HT-29 (cell line): ENCODE results near the gene LRFN2. TPM values are rescaled to one million over a fixed set of nuclear protein-coding genes. Genes with fewer than 3 reads are reported as not detected.

Source experiments
- DNase-seq: peaks from one replicate; pipeline ENCODE4 v3.0.0-alpha.2; 2015; ENCODE audit warnings: low spot score
- total RNA-seq: library from RNA; depleted of rRNA; stranded (reverse); fragments of >200 nt; shearing (Covaris generic); gene quantifications from 2 replicates; pipeline ENCODE4 v1.2.3, GENCODE V29; 2014

The LRFN2 gene
- total RNA-seq, 1 experiment from 2014 or later, result not detected

DNA sequence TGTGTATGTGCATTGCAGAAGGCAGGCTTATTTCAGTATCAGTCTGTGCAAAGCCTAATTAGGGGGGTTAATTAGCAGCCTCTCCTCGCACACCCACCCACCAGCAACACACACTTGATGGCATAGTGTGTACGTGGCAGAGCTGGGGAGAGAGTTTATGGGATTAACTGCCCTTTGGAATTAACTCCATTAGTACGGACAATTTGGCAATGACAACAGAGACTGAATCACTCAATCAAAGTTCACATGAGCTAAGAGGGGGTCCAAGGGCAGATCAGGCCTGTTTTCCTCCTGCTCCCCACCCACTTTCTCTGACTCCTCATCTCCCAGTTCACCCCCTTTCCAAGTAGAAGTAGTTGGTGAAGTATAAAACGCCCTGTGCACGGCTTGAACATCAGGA is 69.5 kb downstream of the LRFN2 start:
- DNase-seq, result no peak

DNA sequence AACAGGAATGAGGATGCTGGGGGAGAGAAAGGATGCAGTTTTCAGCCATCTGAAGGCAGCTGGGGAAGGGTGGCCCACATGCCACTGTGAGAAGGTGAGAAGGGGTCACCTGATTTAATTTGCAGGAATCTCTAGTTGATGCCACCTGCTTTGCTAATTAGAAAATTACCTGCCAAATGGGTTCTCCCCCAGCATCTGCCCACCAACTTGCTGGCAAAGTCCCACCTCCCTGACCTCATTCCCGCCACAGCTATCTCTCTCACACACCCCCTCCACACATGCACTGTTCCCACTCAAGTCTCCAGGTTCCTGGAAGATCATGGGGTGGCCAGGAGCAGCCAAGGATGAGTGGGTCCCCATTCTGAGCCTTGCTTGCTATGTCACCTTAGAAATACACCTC is 70.7 kb downstream of the LRFN2 start:
- no peak for DNase-seq

DNA sequence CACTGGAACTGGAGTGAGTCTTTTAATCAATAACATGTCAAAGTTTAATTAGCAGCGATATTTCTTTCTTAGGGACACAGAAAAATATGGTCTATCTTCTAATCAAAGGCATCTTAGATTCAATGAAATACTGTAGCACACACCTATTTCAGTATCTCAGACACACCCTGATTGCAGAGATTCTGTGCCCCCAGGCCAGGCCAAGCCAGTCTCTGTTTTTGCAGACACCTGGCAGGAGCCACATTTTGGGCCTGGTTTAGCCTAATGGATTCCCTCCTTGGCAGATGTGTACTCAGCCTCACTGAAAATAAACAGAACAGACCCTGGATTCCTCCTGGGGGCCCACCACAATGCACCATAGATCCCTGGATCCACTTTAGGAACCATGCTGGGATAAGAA is 74.8 kb downstream of the LRFN2 start:
- DNase-seq, result no peak

DNA sequence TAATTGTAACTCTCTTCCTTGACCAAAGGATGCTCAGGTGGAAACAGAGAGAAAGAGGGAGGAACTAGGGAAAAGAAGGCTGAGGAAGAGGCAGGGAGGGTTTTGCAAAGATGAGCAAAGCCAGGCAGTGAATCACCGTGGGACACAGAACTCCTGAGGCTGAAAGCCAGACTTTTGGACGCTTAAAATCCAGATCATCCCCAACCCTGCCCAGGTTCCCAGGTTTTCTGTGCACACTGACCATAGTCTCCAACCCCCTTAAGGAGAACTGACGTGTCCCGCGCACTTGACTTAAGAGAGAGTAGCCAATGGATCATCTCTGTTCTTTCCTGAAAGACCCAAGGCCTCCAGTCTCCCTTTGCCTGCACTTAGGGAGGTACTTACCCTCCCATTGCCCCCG is 75.3 kb downstream of the LRFN2 start:
- no peak for DNase-seq

DNA sequence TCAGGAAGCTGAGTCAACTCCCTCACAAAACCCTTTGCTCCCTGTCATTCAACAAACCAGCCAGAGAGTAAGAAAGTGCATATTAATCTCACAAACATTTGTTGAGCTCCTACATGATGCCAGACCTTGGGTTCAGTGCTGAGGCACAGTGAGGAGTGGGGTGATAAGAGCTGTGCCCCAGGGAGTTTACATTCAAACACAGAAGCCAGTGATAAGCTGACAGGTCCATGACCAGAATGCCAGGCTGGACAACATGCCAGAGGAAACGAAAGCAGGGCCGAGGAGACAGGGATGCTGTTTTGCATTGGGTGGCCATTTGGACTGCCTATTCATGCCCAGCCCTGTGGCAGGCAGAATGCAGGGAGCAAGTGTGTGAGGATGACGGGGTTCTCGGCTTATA is 76.7 kb downstream of the LRFN2 start:
- no peak for DNase-seq

DNA sequence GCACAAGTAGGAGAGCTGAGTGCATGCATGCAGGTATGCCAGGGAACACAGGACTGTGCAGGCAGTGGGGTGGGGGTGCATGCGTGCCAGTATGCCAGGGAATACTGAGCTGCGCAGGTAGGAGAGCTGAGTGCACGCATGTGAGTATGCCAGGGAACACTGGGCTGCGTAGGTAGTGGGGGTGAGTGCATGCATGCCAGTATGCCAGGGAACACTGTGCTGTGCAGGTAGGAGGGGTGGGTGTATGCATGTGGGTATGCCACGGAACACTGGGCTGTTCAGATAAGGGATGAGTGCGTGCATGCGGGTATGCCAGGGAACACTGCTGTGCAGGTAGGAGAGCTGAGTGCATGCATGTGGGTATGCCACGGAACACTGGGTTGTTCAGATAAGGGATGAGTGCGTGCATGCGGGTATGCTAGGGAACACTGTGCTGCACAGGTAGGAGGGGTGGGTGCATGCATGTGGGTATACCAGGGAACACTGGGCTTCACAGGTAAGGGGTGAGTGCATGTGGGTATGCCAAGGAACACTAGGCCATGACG is 77.4 kb downstream of the LRFN2 start:
- no peak for DNase-seq

DNA sequence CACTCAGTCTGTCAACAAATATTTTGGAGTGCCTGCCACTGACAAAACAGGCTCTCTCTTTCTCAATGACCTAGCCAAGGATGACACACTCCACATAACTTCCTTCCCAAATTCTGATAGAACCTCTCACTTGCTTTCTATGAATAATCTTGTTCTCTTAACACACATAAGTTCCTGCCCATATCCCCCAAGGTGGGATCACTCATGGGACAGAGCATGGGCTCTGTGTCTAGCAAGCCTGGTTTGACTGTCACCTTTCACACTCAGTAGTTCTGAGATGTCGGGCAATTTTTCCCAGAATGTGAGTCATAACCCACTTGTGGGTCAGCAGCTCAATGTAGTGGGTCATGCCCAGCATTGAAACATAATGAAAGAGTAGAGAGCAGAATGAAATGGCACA is 78.1 kb downstream of the LRFN2 start:
- DNase-seq, result no peak

DNA sequence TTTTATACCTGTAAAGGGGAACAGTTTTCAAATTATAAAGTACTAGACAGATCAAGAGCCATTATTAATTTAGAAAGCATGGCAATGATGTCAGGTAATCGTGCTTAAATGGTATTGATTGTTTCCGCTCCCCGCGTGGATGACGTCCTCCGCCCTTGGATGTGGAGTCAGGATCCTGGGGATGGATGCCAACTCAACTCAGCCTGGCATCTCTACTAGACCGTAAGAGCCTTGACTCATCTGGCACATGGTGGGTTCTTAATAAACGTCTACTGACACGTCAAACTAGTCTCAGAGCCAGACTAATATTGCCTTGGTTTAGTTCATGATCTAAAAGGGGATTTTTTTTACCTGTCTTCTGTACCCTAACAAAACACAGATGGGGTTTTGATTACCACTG is 80.2 kb downstream of the LRFN2 start:
- no peak for DNase-seq

DNA sequence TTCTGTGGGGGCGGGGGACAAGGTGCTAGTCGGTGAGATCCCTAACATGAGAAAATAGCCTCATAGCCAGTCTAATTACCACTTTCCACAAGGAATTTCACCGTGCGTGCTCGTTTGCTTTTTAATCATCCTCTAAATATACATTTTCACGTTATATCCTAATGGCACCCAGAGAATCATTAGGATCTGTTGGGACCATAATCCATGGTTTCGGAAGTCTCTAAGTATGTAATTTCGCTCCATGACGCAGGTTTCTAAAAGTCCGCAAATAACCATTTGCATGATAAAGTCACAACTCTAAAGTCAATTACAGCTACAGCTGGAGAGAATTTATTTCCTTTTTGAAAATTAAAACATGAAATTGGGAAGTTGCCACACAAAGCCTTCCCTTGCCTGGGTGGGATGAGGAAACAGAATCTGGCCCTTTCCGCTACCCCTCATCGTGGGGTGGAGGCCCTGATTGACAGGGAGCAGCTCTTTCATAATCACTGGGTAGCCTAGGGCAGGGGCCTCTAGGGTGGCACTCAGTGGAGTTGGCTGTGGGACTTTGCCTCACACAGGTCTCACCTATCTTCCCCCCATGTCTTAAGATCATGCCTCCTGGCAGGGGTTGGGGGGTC is 81.9 kb downstream of the LRFN2 start:
- DNase-seq, result no peak

DNA sequence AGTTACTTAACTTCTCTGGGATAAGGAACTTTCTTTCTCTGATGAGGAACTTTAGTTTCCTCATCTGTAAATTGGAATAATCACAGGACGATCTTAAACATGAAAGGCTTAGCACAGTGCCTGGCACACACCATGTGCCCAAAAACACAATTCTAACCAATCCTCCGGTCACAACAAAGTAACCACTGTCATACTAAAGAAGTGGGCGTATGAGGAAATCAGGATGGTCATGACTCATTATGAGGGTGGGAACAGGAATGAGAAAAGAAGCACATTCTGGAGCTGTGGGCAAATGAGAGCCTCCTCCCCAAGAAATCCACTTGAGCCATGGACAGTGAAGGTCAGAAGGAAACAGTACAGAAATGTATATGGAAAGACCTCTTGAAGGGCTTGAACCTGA is 82.9 kb downstream of the LRFN2 start:
- peak; percentile 32 for DNase-seq

DNA sequence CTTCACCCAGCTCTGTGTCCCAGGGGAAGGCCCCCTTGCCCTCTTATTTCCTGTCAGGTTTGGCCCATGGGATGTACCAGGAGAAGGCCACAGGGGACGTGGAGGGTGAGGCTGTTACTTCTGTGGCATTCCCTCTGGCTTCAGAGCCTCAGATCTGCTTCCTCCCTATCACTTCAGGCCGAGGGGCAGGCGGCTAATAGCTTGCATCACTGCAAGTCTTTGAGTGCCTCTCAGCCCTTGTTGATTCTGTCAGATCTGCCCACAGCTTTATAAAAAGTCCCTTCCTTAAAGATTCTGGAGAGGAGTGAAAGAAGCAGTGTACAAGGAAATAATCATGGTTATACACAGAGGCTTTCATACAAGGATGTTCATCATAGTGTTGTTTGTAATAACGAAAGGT is 86.9 kb downstream of the LRFN2 start:
- no peak for DNase-seq

DNA sequence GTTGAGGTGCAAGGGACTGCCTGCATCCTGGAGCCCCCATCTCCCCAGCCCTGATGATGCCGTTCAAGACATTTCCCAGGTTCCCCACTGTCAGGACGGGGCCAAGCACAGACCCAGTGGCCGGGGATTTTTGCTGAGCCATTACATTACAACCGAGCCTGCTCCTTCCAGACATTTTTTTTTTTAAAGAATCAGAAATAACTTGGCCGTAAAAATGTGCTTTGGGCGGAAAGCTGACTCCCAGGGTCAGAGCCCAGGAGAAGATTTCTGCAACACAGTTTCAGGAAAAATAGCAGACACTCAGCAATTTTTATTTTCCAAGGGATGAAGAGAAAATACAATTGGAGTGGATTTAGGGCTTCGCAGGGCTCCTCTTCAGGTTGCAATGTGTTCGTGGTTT is 87.9 kb downstream of the LRFN2 start:
- no peak for DNase-seq

DNA sequence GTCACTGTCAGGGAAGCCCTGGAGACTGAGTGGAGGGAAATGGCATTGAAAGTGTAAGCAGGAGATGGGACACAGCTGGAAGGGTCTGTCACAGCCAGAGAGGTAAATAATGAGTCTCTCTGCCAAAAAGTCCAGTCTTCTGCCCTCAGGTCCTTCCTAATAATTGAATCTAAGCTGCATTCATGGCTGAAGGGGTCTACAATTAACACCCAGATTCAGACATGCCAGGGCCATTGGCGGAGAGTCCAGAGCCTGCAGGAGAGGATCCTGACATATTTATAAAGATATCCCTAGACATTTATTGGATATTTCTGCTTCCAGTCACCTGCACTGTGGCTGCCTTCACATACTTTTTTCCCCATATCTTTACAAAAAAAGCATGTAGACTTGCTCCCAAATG is 89.0 kb downstream of the LRFN2 start:
- DNase-seq, result no peak

DNA sequence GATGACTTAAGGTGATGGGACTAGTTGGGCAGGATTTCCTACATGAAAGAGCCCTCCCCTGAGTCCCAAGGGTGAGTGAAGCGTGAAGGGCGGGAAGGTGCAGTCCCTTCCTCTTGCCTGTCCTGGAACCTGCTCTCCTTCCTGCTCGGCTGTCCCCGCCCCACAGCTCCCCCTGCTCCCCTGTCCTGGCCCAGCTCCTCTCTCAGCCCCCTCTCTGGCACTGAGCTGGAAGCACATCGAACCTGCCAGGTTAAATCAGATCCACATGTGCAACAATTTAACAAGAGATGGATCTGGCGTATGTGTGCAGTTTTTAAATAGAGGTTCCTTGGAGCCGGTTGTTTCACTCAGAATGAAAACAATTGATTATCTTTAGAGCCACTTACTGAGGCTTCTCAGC is 95.0 kb downstream of the LRFN2 start:
- no peak for DNase-seq

DNA sequence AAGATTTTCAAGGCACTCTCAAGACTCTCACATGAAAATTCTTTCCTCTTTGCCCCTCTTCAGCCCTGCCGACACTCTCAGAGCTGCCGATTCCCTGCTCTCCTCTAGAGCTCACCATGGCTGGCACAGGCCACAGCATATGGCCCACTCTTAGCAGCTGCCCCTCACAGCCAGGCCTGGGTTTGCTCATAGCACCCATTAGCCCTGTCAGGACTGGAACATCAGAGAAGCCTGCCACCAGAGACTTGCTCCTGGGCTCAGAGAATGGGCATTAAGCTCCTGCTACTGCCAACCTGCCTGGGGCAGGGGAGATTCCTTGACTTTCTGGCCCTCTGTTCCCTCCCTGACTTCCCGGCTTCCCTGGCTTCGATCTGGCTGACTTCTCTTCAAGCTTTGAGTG is 96.7 kb downstream of the LRFN2 start:
- DNase-seq, result no peak

DNA sequence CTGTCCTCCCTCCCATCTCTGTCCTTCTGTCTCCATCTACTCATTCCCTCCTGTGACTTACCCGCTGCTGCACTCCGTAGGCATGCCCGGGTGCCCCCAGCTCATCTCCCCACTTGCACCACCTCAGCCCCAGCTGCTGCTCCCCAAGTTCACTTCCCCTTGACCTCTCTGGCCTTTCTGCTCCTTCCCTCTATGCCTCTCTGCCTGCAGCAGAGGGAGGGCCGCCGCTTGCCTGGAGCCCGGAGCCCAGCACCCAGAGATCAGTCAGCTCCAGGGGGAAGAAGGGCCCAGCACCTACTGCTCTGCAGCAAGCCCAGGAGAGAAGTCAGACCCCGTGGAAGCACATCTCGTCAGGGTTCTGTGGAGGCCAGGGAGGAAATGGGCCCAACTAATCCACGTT is 97.4 kb downstream of the LRFN2 start:
- DNase-seq, result no peak

DNA sequence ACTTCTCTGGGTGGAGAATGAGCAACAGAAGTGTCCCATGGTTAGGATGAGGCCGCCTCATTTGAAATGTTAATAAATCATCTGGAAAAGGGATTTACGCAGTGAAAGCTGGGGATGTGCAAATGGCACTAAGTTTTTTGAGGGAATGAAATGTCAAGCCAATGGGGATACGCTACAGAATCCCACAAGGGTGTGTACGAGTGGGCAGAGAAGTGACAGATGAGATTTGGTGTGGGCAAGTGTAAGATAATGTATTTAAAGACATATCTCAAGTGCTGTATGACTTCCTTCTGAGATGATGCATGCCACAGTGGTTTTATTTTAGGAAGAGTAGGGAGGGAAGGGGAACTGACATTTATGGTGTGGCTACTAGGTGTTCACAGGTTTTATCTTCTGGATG is 100.6 kb downstream of the LRFN2 start:
- DNase-seq, result no peak

DNA sequence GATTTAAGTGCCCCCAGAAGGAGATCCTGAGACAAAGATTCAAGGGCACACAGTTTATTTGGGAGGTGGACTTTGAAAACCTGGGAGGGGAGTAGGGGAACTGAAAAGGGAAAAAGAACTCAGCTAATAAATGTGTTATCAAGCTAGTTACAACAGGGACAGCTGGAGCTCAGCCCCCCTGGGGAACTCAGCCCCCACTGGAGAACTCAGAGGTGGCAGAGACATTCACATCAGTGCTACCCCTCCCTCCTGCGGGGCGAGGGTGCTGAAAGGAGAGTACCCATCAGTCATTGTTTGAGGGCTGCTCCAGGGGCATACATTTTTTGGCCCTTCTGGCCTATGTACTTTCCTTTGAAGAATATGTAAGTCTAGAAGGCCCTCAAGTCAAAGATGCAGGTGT is 101.4 kb downstream of the LRFN2 start:
- DNase-seq, result no peak

DNA sequence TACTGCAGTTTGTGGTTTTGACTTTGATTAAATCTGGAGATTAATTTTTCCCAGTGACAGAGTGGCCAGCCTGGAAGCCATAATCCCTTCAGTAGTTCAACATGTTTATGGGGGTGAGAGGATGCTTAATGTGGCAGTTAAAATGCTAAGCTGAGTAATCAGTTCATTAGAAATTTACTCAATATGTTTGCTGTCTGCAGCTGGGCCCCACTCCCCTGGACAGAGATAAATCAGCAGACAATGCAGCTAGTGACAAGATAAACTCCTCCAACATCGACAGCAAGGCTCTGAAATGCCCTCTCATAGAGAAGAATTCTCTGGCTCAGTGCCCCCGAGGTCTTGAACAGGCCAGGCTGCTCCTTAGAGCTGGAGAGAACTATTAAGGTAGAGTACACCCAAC is 101.9 kb downstream of the LRFN2 start:
- DNase-seq, result no peak

DNA sequence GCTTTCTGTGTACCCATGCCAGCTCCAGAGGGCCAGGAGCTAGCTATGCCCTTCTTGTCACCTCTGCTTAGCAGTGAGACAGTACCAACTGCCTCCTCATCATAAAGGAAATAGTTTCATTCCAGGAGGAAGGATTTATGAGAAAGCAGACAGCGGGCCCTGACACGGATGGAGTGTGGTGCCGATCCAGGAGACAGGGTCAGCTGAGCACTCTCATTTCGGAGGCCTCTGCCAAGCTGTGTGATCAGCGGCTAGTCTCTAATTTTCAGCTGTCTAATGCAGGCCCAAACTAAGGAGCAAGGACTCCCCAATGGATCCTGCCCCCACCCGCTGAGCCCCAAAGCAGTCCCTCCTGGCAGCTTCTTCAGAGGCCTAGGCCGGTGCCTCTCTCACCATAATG is 103.1 kb downstream of the LRFN2 start:
- no peak for DNase-seq

DNA sequence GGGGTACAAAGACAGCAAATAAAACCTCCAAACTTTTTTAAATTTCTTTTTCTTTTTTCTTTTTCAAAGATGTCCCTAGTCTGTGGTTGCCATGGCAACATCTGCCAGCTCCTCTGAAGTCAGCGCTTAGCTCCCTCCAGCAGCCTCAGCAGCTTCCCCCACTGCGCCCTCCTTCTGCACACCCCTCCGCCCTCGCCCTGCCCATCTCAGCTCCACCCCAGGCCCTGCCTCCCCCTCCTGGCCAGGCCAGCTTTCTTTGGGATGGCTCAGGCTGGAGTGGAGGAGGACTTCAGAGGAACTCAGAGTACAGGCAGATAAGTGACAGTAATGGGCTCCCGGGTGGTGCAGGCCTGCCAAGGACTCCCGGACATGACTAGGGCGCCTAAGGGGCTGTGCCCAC is 104.6 kb downstream of the LRFN2 start:
- no peak for DNase-seq

DNA sequence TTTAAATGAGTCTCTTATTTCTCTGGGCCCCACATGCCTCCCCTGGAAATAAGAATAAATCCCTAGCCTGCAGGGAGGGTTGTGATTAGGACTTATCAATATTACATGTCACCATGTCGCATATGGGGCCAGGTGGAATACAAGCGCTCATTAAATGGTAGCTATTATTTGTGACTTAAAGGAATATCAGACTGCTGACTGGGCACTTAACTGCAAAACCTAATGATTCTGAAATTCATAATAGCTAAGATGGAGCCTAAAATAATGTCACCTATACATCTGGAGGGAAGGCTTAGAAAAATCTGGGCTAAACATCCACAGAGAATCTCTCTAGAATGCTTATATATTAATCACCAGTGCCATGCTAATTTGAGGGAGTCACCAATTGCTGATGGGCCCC is 106.5 kb downstream of the LRFN2 start:
- DNase-seq, result no peak

DNA sequence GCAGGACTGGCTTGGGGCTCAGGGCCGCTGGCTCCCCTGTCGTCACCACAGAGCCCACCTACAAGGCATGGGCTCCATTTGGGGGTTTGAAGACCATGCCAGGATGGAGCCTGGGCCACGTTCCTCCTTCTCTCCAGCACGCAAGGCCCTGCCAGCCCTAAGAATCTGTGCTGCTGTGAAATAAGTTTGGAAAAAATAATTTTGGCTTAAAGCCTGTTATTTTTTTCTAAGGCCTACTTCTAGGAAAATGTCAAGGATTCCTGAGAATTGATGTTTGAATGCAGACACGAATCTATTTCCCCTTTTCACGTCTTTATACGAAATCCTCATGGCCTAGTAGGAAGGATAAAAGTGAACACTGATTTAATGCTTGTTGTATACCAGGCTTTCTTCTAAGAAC is 107.5 kb downstream of the LRFN2 start:
- DNase-seq, result no peak
